Measurements from ENCODE around the gene ZNF385A.

The ZNF385A gene

DNA sequence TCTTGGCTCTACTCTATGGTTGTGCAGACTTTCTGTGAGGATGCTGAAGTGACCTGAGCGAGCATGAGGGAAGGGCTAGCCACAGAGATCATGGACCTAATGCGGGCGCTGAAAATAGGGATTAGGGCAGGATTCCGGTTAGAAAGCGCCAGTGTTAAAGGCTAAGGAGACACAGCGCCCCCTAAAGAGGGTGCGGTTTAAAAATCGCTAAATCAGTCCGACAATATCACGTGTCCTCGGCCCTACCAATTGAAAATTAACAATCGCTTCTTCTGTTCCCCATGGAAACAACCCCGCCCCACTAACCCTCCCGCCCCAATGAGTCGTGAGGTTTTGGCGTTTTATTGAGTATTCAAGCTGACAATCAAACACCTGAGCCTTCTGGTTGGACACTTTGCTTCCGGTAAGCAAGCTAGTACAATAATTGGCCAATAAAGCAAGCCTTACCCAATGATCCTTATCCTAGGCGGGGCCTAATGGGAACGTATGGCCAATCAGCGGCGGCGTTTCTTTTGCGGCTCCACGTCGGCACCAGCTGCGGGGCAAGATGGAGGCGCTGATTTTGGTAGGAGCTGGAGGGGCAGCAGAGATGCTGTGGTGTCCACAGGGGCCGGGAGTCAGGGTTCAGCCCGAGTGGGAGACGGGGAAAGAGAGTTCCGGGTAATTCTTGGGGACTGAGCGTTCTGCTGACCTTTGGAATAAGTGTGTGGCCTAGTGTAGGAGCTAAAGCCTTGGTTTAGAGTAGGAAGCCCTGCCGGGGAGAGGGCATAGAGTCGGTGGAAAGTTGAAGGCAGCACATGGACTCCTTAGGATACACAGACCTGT lies 59.7 kb downstream of the ZNF385A start, which contains the start of gene COPZ1:
Gene COPZ1 (plus strand): TSS at position 515 of the 825 bp plus-strand sequence. CDS start 33 bp downstream, at position 548.
- DNase-seq (ENCODE audit: low read depth) = peak; percentile 90

DNA sequence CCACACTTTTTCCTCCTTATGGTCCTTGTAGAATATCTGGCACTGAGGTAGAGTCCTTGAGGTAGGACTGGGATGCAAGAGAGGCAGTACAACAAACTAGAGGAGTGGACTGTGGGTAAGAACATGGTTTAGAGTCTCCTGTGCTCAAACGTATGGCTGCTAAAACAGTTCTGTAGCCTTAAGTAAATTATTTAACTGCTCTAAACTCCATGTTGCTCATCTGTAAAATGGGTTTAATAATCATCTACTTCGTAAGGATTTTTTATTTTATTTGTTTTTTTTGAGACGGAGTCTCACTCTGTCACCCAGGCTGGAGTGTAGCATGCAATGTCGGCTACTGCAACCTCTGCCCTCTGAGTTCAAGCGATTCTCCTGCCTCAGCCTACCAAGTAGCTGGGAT lies 63.2 kb downstream of the ZNF385A start:
- no peak for DNase-seq (ENCODE audit: low read depth)

Data from T-helper 22 cell (primary cell).